Lower lobe of right lung (tissue), 2 donors: ENCODE data around the gene DKK3. TPM values are rescaled to one million over a fixed set of nuclear protein-coding genes. Genes with fewer than 3 reads are reported as not detected.
A peak's percentile ranks its signal among the peaks of the same experiment; 100 is the strongest.

ENCODE experiments used
- ATAC-seq, 2 donors: fragments of 200-7000 bp; cut with Tn5 transposase; one replicate each; pipeline ENCODE4 v1.9.1; 2020 to 2022; ENCODE audit warnings: mild to moderate bottlenecking in 2 of 2, moderate library complexity in 2 of 2
- DNase-seq: peaks from one replicate; pipeline ENCODE4 v3.0.0-alpha.2; 2020
- H3K27ac ChIP-seq: fragments of 200-600 bp; one replicate; pipeline ENCODE4 v1.8.0; 2022
- H3K27me3 ChIP-seq: fragments of 200-600 bp; one replicate; pipeline ENCODE4 v1.8.0; 2022; ENCODE audit warnings: low read depth
- H3K36me3 ChIP-seq: fragments of 200-600 bp; one replicate; pipeline ENCODE4 v1.8.0; 2022; ENCODE audit warnings: mild to moderate bottlenecking
- H3K4me1 ChIP-seq: fragments of 200-600 bp; one replicate; pipeline ENCODE4 v1.8.0; 2022
- H3K4me3 ChIP-seq: fragments of 200-600 bp; one replicate; pipeline ENCODE4 v1.8.0; 2022; ENCODE audit warnings: mild to moderate bottlenecking
- H3K9me3 ChIP-seq: fragments of 200-600 bp; one replicate; pipeline ENCODE4 v1.8.0; 2022
- CTCF ChIP-seq: fragments of 200-600 bp; IDR thresholded peaks from one replicate; pipeline ENCODE4 v1.8.0; 2022; ENCODE audit warnings: antibody characterized with exemption, mild to moderate bottlenecking
- intact Hi-C: fragments of 100-400 bp; cut with DNase I; formaldehyde crosslinking; loops from one replicate; pipeline ENCODE4 v1.11.0; 2022
- total RNA-seq: library from RNA; stranded (reverse); fragmentation: NEBNext Ultra II Directional; extraction: Animal tissue kit (Norgen Biotek cat#: 25700); gene quantifications from one replicate; pipeline ENCODE4 v1.2.1, GENCODE V29; 2021
- donor health status: DM: no; HTN: yes; CAD: no; lungs with severe emphysema.

DKK3 gene
- total RNA-seq, 1 donor from 2014 or later: 111 TPM

- TF ChIP-seq CTCF: no peak
- no peaks in the 10 kb centered on the region for H3K36me3 ChIP-seq
- intact Hi-C loops: no loop called here
Observed at GRCh38 chr11:11963842-11964773, 44.3 kb downstream of the DKK3 start.

GRCh38 chr11:11963067-11963466 lies 45.4 kb downstream of the DKK3 start:
- no peak for TF ChIP-seq CTCF
- ATAC-seq: no peak

More at GRCh38 chr11:11963842-11964773, 44.3 kb downstream of the DKK3 start:
- Histone ChIP-seq H3K9me3 (no peaks in the 10 kb centered on the region), H3K4me3 (no peak overlapping the region), H3K4me1 (peaks cover 8% of the 10 kb centered on the region), H3K27me3 (no peaks in the 10 kb centered on the region), H3K27ac (no peak overlapping the region)
- DNase-seq (no peak), ATAC-seq (no peak)

GRCh38 chr11:11961399-11962028 lies 46.9 kb downstream of the DKK3 start:
- Histone ChIP-seq H3K4me3 (no peak overlapping the region), H3K27ac (no peak overlapping the region), H3K9me3 (no peaks in the 10 kb centered on the region), H3K4me1 (no peaks in the 10 kb centered on the region), H3K36me3 (peaks cover 23% of the 10 kb centered on the region), H3K27me3 (no peaks in the 10 kb centered on the region)
- TF ChIP-seq CTCF: no peak
- intact Hi-C loops: no loop called here
- ATAC-seq (peak; percentile 34 to 42), DNase-seq (no peak)

More at GRCh38 chr11:11963067-11963466, 45.4 kb downstream of the DKK3 start:
- Histone ChIP-seq H3K36me3 (peaks cover 8% of the 10 kb centered on the region), H3K9me3 (no peaks in the 10 kb centered on the region), H3K27me3 (no peaks in the 10 kb centered on the region), H3K4me1 (peaks cover 8% of the 10 kb centered on the region), H3K27ac (no peak overlapping the region), H3K4me3 (no peak overlapping the region)
- DNase-seq: no peak
- intact Hi-C loops: no loop called here

GRCh38 chr11:11960687-11961086 lies 47.7 kb downstream of the DKK3 start:
- intact Hi-C loops: no loop called here
- no peaks in the 10 kb centered on the region for H3K4me1 ChIP-seq
- peaks cover 31% of the 10 kb centered on the region for H3K36me3 ChIP-seq
- no peak for DNase-seq
- no peak for TF ChIP-seq CTCF
- no peaks in the 10 kb centered on the region for H3K9me3 ChIP-seq
- ATAC-seq: no peak
- no peaks in the 10 kb centered on the region for H3K27me3 ChIP-seq
- H3K27ac ChIP-seq: no peak overlapping the region
- H3K4me3 ChIP-seq: no peak overlapping the region

- intact Hi-C loops: no loop called here
- ATAC-seq: no peak
- H3K27ac ChIP-seq: no peak overlapping the region
- no peaks in the 10 kb centered on the region for H3K9me3 ChIP-seq
- TF ChIP-seq CTCF: no peak
- DNase-seq: no peak
- no peaks in the 10 kb centered on the region for H3K4me1 ChIP-seq
- H3K36me3 ChIP-seq: peaks cover 42% of the 10 kb centered on the region
- no peak overlapping the region for H3K4me3 ChIP-seq
- no peaks in the 10 kb centered on the region for H3K27me3 ChIP-seq
Observed at GRCh38 chr11:11959601-11960000, 48.8 kb downstream of the DKK3 start.
